Effector memory CD8-positive, alpha-beta T cell (primary cell): ENCODE data around the gene STEAP2.
"Not testable (repeated sequence)": the region's sequence is repeated elsewhere in the genome, so short reads cannot be mapped to it uniquely, and the experiment has no call there.

Experiments
- ATAC-seq: fragments of 150-1000 bp; cut with Tn5 transposase; replicated peaks from 2 replicates; pipeline ENCODE4 v1.10.0; 2021; ENCODE audit warnings: mild to moderate bottlenecking, moderate library complexity
- DNase-seq, 3 experiments: peaks; one replicate each; pipeline ENCODE4 v3.0.0; 2021
- H3K27ac Mint-ChIP-seq, 2 donors: one replicate each; pipeline ENCODE4 v1.8.0; 2022; ENCODE audit warnings: mild to moderate bottlenecking in 2 of 2, mixed read lengths in 2 of 2, moderate library complexity in 2 of 2
- H3K27me3 Mint-ChIP-seq, 2 donors: one replicate each; pipeline ENCODE4 v1.8.0; 2022; ENCODE audit warnings: mixed read lengths in 2 of 2
- H3K36me3 Mint-ChIP-seq: one replicate; pipeline ENCODE4 v1.8.0; 2022; ENCODE audit warnings: mild to moderate bottlenecking, moderate library complexity, mixed read lengths; ENCODE audit not compliant: insufficient read depth
- H3K4me1 Mint-ChIP-seq, 2 donors: one replicate each; pipeline ENCODE4 v1.8.0; 2022; ENCODE audit warnings: low read depth in 2 of 2, mixed read lengths in 2 of 2
- H3K4me3 Mint-ChIP-seq, 2 donors: one replicate each; pipeline ENCODE4 v1.8.0; 2022; ENCODE audit warnings: mild to moderate bottlenecking in 2 of 2, mixed read lengths in 2 of 2, moderate library complexity in 2 of 2
- H3K9me3 Mint-ChIP-seq, 2 donors: one replicate each; pipeline ENCODE4 v1.8.0; 2022; ENCODE audit warnings: mixed read lengths in 2 of 2

Gene STEAP2

DNA sequence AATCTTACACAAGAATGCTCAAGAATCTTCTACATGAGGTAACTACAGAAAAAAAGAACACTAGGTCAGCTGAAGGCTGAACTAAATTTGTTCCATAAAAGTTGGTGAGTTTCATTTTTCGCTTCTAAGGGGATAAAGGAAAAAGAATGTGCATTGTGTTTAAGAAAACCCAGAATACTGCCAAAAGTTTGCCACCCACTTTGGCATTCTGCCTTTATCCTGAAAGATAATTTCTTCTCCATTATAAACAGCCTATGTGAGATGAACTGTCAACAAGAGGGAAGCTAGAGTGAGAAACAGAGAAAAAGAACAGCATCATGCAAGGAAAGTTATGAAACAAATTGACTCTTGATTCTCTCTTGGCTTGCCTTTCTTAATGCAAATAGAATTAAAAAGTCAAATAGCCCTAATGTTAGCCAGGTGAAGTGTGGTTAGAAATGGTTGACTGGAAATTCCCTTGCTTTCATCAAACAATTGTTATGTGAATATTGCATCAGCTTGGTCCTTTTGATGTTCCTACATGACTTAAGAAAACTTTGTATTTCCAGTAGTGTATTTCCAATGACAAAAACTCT lies 31.4 kb upstream of the STEAP2 start:
- no peaks in the 10 kb centered on the region for H3K36me3 Mint-ChIP-seq
- peaks cover 0 to 9% of the 10 kb centered on the region in 2 donors for H3K27me3 Mint-ChIP-seq
- H3K4me1 Mint-ChIP-seq, result peaks cover 0 to 7% of the 10 kb centered on the region in 2 donors
- DNase-seq (no peak), ATAC-seq (no peak)
- H3K27ac Mint-ChIP-seq, result no peak overlapping the region
- H3K4me3 Mint-ChIP-seq, result no peak overlapping the region
- no peaks in the 10 kb centered on the region for H3K9me3 Mint-ChIP-seq

DNA sequence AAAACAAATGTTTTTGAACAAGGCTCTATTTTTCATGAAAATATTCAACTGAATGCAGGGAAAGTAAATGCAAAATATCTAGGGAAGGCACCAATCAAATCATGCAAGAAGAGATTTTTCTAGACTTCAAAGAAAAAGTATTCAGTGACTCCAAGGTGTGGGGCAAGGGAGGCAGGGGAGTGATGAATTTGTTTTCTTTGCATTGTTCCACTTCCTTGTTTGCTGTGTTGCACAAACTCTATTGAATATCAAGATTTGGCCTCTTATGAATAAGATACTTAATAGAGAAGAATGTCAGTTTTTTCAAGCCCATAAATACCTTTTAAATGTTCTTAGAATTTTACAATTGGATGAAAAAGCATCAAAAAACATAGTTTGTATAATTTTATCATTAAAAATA lies 30.9 kb upstream of the STEAP2 start:
- no peak overlapping the region for H3K4me3 Mint-ChIP-seq
- peaks cover 0 to 9% of the 10 kb centered on the region in 2 donors for H3K27me3 Mint-ChIP-seq
- H3K9me3 Mint-ChIP-seq, result no peaks in the 10 kb centered on the region
- DNase-seq (no peak), ATAC-seq (no peak)
- no peak overlapping the region for H3K27ac Mint-ChIP-seq
- H3K4me1 Mint-ChIP-seq, result peaks cover 0 to 7% of the 10 kb centered on the region in 2 donors
- no peaks in the 10 kb centered on the region for H3K36me3 Mint-ChIP-seq

DNA sequence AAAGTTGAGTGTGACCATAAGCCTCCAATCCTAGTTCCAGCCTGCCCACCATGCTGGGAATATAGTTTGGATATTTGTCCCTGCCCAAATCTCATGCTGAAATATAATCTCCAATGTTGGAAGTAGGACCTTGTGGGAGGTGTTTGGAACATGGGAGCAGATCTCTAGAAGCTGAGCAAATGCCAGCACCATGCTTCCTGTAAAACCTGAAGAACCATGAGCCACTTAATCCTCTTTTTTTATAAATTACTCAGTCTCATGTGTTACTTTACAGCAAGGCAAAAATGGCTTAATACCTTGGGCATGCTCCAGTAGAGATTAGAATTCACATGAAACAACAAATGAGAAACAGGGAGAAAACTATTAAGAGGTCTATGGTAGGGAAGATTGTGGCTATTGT lies 30.1 kb upstream of the STEAP2 start:
- DNase-seq (no peak), ATAC-seq (no peak)
- Mint-ChIP-seq H3K27ac (no peak overlapping the region), H3K9me3 (no peaks in the 10 kb centered on the region), H3K27me3 (peaks cover 0 to 9% of the 10 kb centered on the region in 2 donors), H3K36me3 (no peaks in the 10 kb centered on the region), H3K4me1 (peaks cover 0 to 7% of the 10 kb centered on the region in 2 donors), H3K4me3 (no peak overlapping the region)

DNA sequence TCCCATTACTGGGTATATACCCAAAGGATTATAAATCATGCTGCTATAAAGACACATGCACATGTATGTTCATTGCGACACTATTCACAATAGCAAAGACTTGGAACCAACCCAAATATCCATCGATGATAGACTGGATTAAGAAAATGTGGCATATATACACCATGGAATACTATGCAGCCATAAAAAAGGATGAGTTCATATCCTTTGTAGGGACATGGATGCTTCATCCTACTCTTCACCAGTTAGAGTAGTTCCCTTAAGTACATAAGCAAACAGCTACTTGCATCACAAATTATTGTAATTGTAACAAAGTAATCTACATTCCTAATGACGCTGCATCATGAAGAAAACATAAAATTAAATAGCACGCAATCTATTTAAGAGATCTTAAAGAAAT lies 25.2 kb upstream of the STEAP2 start:
- H3K4me1 Mint-ChIP-seq, DNase-seq, H3K27ac Mint-ChIP-seq, H3K9me3 Mint-ChIP-seq, H3K36me3 Mint-ChIP-seq, ATAC-seq, H3K4me3 Mint-ChIP-seq, H3K27me3 Mint-ChIP-seq: not testable (repeated sequence)

DNA sequence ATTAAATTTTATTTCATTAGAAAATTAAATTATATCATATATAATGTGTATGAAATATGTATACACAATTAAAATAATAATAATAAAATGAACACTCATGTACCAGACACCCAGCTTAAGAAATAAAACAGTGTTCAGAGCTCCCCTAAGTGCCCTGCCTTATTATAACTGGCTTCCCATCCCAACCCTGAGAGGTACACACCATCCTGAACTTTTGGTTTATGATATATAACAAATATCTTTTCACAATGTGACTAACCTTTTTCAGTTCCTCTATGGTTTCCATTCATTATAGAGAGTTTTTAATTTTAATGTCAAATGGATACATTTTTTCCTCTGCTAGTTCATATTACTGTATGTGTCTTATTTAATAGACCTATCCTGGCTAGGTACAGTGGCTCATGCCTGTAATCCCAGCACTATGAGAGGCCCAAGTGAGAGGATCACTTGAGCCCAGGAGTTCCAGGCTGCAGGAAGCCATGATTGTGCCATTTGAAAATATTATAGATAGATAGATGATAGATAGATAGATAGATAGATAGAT lies 24.0 kb upstream of the STEAP2 start:
- Mint-ChIP-seq H3K27ac (no peak overlapping the region), H3K9me3 (no peaks in the 10 kb centered on the region), H3K36me3 (no peaks in the 10 kb centered on the region), H3K4me3 (no peak overlapping the region), H3K4me1 (no peaks in the 10 kb centered on the region), H3K27me3 (peaks cover 0 to 3% of the 10 kb centered on the region in 2 donors)
- no peak for DNase-seq
- no peak for ATAC-seq

DNA sequence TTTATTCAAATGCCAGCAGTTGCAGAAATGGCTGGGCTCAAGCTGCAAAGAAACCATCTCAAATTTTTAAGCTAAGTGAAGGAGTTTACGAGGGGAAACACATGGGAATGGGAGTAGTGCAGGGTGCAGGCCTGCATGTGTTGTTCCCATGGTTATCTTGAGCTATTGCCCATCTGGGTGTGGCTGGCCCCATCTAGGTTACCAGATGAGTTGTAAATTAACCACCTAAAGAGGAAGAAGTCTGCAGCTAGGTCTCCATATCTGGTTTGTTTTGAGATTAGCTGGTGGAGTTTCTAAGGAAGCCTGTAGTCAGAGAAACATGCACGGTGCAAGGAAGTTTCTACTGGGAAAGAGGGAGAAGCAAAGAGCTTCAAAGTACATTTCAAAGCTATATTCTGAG lies 23.3 kb upstream of the STEAP2 start:
- ATAC-seq (no peak), DNase-seq (no peak)
- no peak overlapping the region for H3K27ac Mint-ChIP-seq
- no peaks in the 10 kb centered on the region for H3K27me3 Mint-ChIP-seq
- no peaks in the 10 kb centered on the region for H3K36me3 Mint-ChIP-seq
- H3K4me1 Mint-ChIP-seq, result no peaks in the 10 kb centered on the region
- no peaks in the 10 kb centered on the region for H3K9me3 Mint-ChIP-seq
- no peak overlapping the region for H3K4me3 Mint-ChIP-seq

DNA sequence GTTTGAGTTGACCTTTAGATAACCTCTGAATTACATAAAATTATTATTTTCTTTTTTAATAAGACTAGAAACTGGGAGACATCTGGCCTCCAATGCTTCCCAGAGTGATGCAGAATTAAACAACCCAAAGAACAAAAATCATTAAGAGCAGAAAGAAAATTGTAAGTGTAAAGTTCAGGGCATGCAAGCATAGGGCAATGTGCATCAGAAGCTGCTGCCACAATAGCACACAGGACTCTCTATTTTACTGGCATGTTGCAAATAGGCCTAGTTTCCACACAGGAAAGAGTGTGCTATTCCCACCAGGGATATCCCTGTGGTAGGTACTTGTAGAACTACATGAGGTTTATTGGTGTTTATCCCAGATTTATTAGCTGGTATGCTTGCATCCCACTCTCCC lies 20.5 kb upstream of the STEAP2 start:
- DNase-seq (no peak), ATAC-seq (no peak)
- Mint-ChIP-seq H3K27me3 (peaks cover 4 to 7% of the 10 kb centered on the region in 2 donors), H3K36me3 (no peaks in the 10 kb centered on the region), H3K9me3 (no peaks in the 10 kb centered on the region), H3K4me1 (no peaks in the 10 kb centered on the region), H3K27ac (no peak overlapping the region), H3K4me3 (no peak overlapping the region)

DNA sequence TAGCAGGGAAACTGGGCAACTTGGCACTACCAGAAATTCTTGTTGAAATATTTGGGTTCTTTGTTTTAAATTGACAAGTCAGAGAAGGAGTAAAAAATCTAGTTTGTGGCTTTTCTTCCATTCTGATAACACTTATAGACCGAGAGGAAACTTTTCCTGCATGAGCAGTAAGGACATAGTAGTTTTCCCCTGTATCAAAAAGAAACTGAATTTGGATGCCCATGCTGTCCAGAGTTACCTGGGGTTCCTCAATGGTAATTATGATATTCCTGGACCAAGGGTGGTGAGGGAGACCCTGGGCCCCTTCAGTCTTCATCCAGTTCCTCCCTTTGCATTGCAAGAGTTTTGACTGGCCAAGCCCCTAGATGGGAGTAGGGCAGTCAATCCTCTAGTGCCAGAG lies 19.9 kb upstream of the STEAP2 start:
- ATAC-seq (no peak), DNase-seq (no peak)
- Mint-ChIP-seq H3K27ac (no peak overlapping the region), H3K36me3 (no peaks in the 10 kb centered on the region), H3K4me3 (no peak overlapping the region), H3K9me3 (no peaks in the 10 kb centered on the region), H3K27me3 (peaks cover 8 to 10% of the 10 kb centered on the region in 2 donors), H3K4me1 (no peaks in the 10 kb centered on the region)

DNA sequence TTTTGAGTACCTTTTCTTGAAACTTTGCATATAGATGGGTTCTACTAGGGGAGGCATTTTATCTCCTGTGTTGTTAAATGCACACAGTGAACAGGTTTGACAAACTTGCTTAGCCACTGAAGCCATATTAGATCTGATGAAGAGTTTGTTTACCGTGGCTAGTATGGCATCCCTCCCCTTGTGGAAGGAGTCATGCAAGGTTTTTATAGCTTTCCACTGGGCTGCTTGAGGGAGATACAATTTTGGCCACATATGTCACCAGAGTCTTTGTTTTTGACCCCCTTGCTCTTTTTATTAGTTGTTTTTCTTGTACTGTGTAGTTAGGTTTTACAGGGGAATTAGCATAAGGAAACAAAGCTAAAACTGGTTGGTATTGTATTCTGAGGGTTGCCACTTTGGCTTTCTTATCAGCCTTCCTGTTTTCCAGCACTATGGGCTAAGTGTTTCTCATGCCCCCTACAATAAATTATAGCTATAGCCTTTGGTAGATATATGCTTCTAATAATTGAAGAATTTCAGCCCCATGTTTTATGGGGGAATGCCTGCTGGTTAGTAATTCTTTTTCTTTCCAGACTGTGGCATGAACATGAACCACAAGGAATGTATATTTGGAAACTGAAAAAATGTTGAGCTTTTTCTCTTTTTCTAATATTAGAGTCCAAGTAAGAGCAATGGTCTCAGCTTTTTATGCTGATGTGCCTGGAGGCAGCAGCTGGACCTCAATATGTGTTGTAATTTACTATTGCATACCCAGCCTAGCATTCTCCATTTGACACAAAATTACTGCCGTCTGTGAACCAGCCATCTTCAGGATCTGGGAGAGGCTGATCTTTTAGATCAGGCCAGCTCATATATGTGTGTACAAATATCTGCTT lies 18.4 kb upstream of the STEAP2 start:
- H3K36me3 Mint-ChIP-seq, result no peaks in the 10 kb centered on the region
- peaks cover 8 to 10% of the 10 kb centered on the region in 2 donors for H3K27me3 Mint-ChIP-seq
- no peaks in the 10 kb centered on the region for H3K9me3 Mint-ChIP-seq
- no peak overlapping the region for H3K27ac Mint-ChIP-seq
- H3K4me1 Mint-ChIP-seq, result no peaks in the 10 kb centered on the region
- no peak for DNase-seq
- ATAC-seq, result no peak
- H3K4me3 Mint-ChIP-seq, result no peak overlapping the region

DNA sequence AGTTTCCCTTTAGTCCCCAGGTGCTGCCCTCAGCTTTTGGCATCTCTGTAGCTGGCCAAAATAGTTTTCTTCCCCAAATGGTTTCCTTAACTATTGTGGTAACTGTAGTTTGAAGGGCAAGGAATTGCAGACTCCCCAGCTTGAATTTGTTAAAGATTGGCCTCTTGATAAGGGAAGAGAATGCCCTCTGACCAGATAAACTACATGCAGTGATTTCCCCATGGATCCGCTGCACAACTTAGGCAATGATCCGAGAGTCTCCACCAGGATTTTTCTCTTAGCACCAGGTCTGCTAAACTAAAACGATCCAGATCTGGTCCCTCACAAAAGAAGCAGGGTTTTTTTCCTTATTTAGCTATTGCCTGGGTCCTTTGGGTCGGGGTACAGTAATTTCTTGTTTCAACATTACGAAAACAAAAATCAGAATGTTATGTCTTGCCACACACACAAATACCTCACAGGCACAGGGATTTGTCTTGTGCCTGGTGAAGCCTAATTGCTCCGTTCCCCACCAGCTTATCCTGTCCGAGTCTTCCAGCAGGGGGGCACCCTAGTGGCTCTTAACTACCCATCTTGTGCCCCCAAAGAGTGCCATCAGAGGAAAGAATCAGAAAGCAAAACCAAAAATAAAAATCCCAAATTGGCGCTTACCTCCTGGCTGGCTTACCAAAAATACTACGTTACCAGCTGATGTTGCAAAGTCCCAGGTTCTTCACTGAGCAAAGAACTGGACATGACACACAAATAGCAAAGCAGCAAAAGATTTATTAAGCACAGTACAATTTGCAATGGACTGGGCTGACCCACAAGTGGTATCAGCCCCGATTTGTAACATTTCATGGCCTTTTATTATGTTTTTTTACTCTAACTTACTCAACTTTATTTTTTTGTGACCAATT lies 16.4 kb upstream of the STEAP2 start:
- no peak for ATAC-seq
- Mint-ChIP-seq H3K4me1 (no peaks in the 10 kb centered on the region), H3K9me3 (no peaks in the 10 kb centered on the region), H3K36me3 (no peaks in the 10 kb centered on the region), H3K27me3 (peaks cover 8 to 10% of the 10 kb centered on the region in 2 donors), H3K27ac (no peak overlapping the region), H3K4me3 (no peak overlapping the region)
- DNase-seq, result no peak

DNA sequence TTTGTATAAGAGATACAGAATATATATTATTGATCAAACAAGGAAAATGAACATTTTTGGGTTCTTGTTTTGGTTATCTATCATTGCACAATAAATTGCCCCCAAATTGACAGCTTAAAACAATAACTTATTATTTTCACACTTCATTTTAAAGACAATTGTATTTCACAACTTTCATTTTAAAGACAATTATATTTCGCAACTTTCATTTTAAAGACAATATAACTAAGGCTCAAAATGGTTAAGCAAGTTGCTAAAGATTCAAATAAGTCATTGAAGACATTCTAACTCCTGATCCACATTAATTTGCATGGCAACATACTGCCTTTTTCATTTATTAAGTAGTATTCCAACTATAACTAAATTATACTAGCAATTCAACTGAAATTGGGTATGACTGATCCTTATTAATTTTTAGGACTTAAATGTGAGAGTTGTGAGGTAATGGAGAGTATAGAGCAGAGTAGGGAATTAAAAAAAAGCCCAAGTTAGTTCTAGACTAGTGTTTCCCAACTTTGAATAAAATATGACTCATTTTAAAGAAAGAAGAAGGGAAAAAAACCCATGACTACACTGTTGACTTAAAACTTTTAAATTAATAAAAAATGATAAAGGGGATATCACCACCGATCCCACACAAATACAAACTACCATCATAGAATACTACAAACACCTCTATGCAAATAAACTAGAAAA lies 9.9 kb upstream of the STEAP2 start:
- Mint-ChIP-seq H3K4me1 (no peaks in the 10 kb centered on the region), H3K4me3 (no peak overlapping the region), H3K36me3 (no peaks in the 10 kb centered on the region), H3K9me3 (peaks cover 0 to 2% of the 10 kb centered on the region in 2 donors), H3K27me3 (no peaks in the 10 kb centered on the region), H3K27ac (no peak overlapping the region)
- ATAC-seq (no peak), DNase-seq (no peak)

DNA sequence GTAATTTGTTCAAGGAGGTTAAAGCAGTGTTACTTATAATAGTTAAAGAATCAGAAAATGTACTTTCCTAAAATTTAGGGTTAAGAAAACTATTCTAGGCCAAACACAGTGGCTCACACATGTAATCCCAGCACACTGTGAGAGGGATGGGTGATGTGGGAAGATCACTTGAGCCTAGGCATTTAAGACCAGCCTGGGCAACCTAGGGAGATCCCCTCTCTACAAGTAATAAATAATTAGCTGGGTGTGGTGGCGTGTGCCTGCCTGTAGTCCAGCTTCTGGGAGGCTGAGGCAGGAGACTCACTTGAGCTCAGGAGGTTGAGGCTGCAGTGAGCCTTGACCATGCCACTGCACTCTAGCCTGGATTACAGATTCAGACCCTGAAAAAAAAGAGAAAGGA lies 3.6 kb upstream of the STEAP2 start:
- DNase-seq, result no peak
- Mint-ChIP-seq H3K4me3 (no peak overlapping the region), H3K27me3 (peaks cover 0 to 9% of the 10 kb centered on the region in 2 donors), H3K27ac (no peak overlapping the region), H3K9me3 (peaks cover 0 to 2% of the 10 kb centered on the region in 2 donors), H3K4me1 (no peaks in the 10 kb centered on the region), H3K36me3 (no peaks in the 10 kb centered on the region)
- no peak for ATAC-seq

DNA sequence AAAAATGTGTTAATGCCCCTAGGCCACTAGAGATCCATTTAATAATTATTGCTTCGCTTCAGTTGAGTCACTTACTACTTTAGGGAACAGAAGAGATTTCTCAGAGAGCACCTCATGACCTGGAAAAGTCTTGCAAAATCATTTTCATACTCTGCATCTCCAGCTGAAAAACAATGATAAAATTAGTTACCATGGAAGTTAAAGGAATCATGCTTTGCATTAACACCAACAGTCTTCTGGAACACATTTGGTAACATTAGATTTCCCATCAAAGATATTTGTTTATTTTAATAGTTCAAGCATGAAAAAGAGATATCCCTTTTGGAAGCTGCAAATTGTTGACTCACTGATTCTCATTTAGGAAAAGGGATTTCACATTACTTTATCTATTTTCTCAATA lies 1.8 kb upstream of the STEAP2 start:
- no peaks in the 10 kb centered on the region for H3K4me1 Mint-ChIP-seq

More for the DNA sequence above, 1.8 kb upstream of the STEAP2 start:
- no peak for ATAC-seq
- Mint-ChIP-seq H3K36me3 (no peaks in the 10 kb centered on the region), H3K4me3 (no peak overlapping the region), H3K27ac (no peak overlapping the region), H3K27me3 (peaks cover 0 to 9% of the 10 kb centered on the region in 2 donors), H3K9me3 (peaks cover 0 to 2% of the 10 kb centered on the region in 2 donors)
- DNase-seq, result no peak
